Muscle layer of duodenum (tissue), 2 donors: Measurements from ENCODE around the gene DOLPP1.

Experiments
- H3K27ac ChIP-seq: one replicate; pipeline ENCODE4 v1.7.0; 2013; ENCODE audit warnings: mild to moderate bottlenecking, low read length
- H3K27me3 ChIP-seq: one replicate; pipeline ENCODE4 v1.7.0; 2013; ENCODE audit warnings: low read depth, mild to moderate bottlenecking, control low read depth, low read length
- H3K36me3 ChIP-seq, 2 donors: one replicate each; pipeline ENCODE4 v1.7.0; 2013; ENCODE audit warnings: low read length in 2 of 2, control low read depth in 1 of 2, mild to moderate bottlenecking in 1 of 2; ENCODE audit not compliant: insufficient read depth in 2 of 2, control insufficient read depth in 1 of 2
- H3K4me1 ChIP-seq, 2 donors: one replicate each; pipeline ENCODE4 v1.7.0; 2013; ENCODE audit warnings: low read length in 2 of 2, mild to moderate bottlenecking in 2 of 2, control low read depth in 1 of 2, moderate library complexity in 1 of 2; ENCODE audit not compliant: insufficient read depth in 2 of 2, control insufficient read depth in 1 of 2
- H3K4me3 ChIP-seq, 2 donors: one replicate each; pipeline ENCODE4 v1.7.0; 2013; ENCODE audit warnings: low read length in 2 of 2, low read depth in 1 of 2, mild to moderate bottlenecking in 1 of 2
- H3K9me3 ChIP-seq, 2 donors: one replicate each; pipeline ENCODE4 v1.7.0; 2013; ENCODE audit warnings: low read length in 2 of 2, control low read depth in 1 of 2, mild to moderate bottlenecking in 1 of 2; ENCODE audit not compliant: control insufficient read depth in 1 of 2
- donor health status: healthy.

DOLPP1 gene

GRCh38 chr9:129097671-129098306, 16.9 kb downstream of the DOLPP1 start:
- no peaks in the 10 kb centered on the region for H3K9me3 ChIP-seq
- H3K36me3 ChIP-seq: peaks cover 4 to 46% of the 10 kb centered on the region in 2 donors
- H3K27ac ChIP-seq: no peak overlapping the region
- H3K4me1 ChIP-seq: no peaks in the 10 kb centered on the region
- no peaks in the 10 kb centered on the region for H3K27me3 ChIP-seq
- no peak overlapping the region for H3K4me3 ChIP-seq

- no peaks in the 10 kb centered on the region for H3K9me3 ChIP-seq
- no peak overlapping the region for H3K27ac ChIP-seq
- H3K27me3 ChIP-seq: no peaks in the 10 kb centered on the region
- peaks cover 4 to 46% of the 10 kb centered on the region in 2 donors for H3K36me3 ChIP-seq
- no peak overlapping the region for H3K4me3 ChIP-seq
- H3K4me1 ChIP-seq: no peaks in the 10 kb centered on the region
Observed at GRCh38 chr9:129098328-129098727, 17.4 kb downstream of the DOLPP1 start.

- H3K27me3 ChIP-seq: no peaks in the 10 kb centered on the region
- H3K27ac ChIP-seq: no peak overlapping the region
- H3K9me3 ChIP-seq: no peaks in the 10 kb centered on the region
- H3K4me1 ChIP-seq: no peaks in the 10 kb centered on the region
- no peak overlapping the region for H3K4me3 ChIP-seq
- H3K36me3 ChIP-seq: peaks cover 4 to 36% of the 10 kb centered on the region in 2 donors
Observed at GRCh38 chr9:129100383-129101169, 19.7 kb downstream of the DOLPP1 start.

- no peaks in the 10 kb centered on the region for H3K9me3 ChIP-seq
- peaks cover 4 to 28% of the 10 kb centered on the region in 2 donors for H3K36me3 ChIP-seq
- no peak overlapping the region for H3K27ac ChIP-seq
- H3K27me3 ChIP-seq: no peaks in the 10 kb centered on the region
- H3K4me1 ChIP-seq: no peaks in the 10 kb centered on the region
- H3K4me3 ChIP-seq: no peak overlapping the region
Observed at GRCh38 chr9:129101279-129101678, 20.4 kb downstream of the DOLPP1 start.

- H3K27ac ChIP-seq: no peak overlapping the region
- H3K9me3 ChIP-seq: no peaks in the 10 kb centered on the region
- H3K4me1 ChIP-seq: no peaks in the 10 kb centered on the region
- H3K27me3 ChIP-seq: no peaks in the 10 kb centered on the region
- H3K36me3 ChIP-seq: peaks cover 4 to 28% of the 10 kb centered on the region in 2 donors
- H3K4me3 ChIP-seq: no peak overlapping the region
Observed at GRCh38 chr9:129102095-129102525, 21.2 kb downstream of the DOLPP1 start.

GRCh38 chr9:129102791-129103594, 22.1 kb downstream of the DOLPP1 start:
- Histone ChIP-seq H3K27ac (no peak overlapping the region), H3K4me1 (no peaks in the 10 kb centered on the region)

GRCh38 chr9:129103595-129103965, 22.7 kb downstream of the DOLPP1 start:
- H3K4me3 ChIP-seq: no peak overlapping the region
- no peaks in the 10 kb centered on the region for H3K9me3 ChIP-seq
- H3K27ac ChIP-seq: no peak overlapping the region
- no peaks in the 10 kb centered on the region for H3K27me3 ChIP-seq
- H3K36me3 ChIP-seq: peaks cover 0 to 24% of the 10 kb centered on the region in 2 donors
- peaks cover 0 to 1% of the 10 kb centered on the region in 2 donors for H3K4me1 ChIP-seq

More at GRCh38 chr9:129102791-129103594, 22.1 kb downstream of the DOLPP1 start:
- H3K4me3 ChIP-seq: no peak overlapping the region
- H3K27me3 ChIP-seq: no peaks in the 10 kb centered on the region
- H3K36me3 ChIP-seq: peaks cover 0 to 30% of the 10 kb centered on the region in 2 donors
- H3K9me3 ChIP-seq: no peaks in the 10 kb centered on the region

GRCh38 chr9:129104051-129104450, 23.1 kb downstream of the DOLPP1 start:
- peaks cover under 1 to 6% of the 10 kb centered on the region in 2 donors for H3K4me1 ChIP-seq
- H3K4me3 ChIP-seq: no peak overlapping the region
- no peaks in the 10 kb centered on the region for H3K9me3 ChIP-seq
- H3K27me3 ChIP-seq: no peaks in the 10 kb centered on the region
- H3K27ac ChIP-seq: no peak overlapping the region
- peaks cover 0 to 24% of the 10 kb centered on the region in 2 donors for H3K36me3 ChIP-seq

- no peaks in the 10 kb centered on the region for H3K9me3 ChIP-seq
- H3K36me3 ChIP-seq: peaks cover 0 to 24% of the 10 kb centered on the region in 2 donors
- H3K27ac ChIP-seq: no peak overlapping the region
- no peaks in the 10 kb centered on the region for H3K27me3 ChIP-seq
- H3K4me1 ChIP-seq: peaks cover 8 to 13% of the 10 kb centered on the region in 2 donors
- no peak overlapping the region for H3K4me3 ChIP-seq
Observed at GRCh38 chr9:129105857-129106694, 25.2 kb downstream of the DOLPP1 start.

- Histone ChIP-seq H3K27me3 (no peaks in the 10 kb centered on the region), H3K27ac (no peak overlapping the region), H3K9me3 (no peaks in the 10 kb centered on the region), H3K36me3 (peaks cover 0 to 14% of the 10 kb centered on the region in 2 donors), H3K4me3 (no peak overlapping the region), H3K4me1 (peaks cover 13 to 21% of the 10 kb centered on the region in 2 donors)
Observed at GRCh38 chr9:129107651-129108050, 26.7 kb downstream of the DOLPP1 start.
